GM12891 (cell line): ENCODE results near the gene SHC4.
"Not testable (repeated sequence)": the region's sequence is repeated elsewhere in the genome, so short reads cannot be mapped to it uniquely, and the experiment has no call there.

Experiments
- DNase-seq: peaks from one replicate; pipeline ENCODE4 v3.0.0; 2011; ENCODE audit warnings: low spot score; ENCODE audit not compliant: insufficient read length
- FAIRE-seq: peaks from 2 replicates; lab custom pipeline; 2011; peaks lifted over from hg19 to GRCh38; lab: Jason Lieb, UNC
- PAX5 ChIP-seq: IDR thresholded peaks from 2 replicates; pipeline ENCODE4 v1.6.1; 2011; ENCODE audit warnings: low read length, moderate library complexity, mild to moderate bottlenecking; ENCODE audit not compliant: insufficient read depth, severe bottlenecking
- POLR2A ChIP-seq: IDR thresholded peaks from 2 replicates; pipeline ENCODE4 v1.6.1; 2011; ENCODE audit warnings: low read depth, low read length, control low read depth
- POLR2AphosphoS5 ChIP-seq: IDR thresholded peaks from 2 replicates; pipeline ENCODE4 v1.6.1; 2011; ENCODE audit warnings: low read depth, low read length, control low read depth
- POU2F2 ChIP-seq: IDR thresholded peaks from 2 replicates; pipeline ENCODE4 v1.6.1; 2011; ENCODE audit warnings: low read depth, mild to moderate bottlenecking, control low read depth, low read length, moderate library complexity
- SPI1 ChIP-seq: IDR thresholded peaks from 2 replicates; pipeline ENCODE4 v1.6.1; 2011; ENCODE audit warnings: low read depth, low read length, control low read depth
- TAF1 ChIP-seq: IDR thresholded peaks from 2 replicates; pipeline ENCODE4 v1.6.1; 2011; ENCODE audit warnings: low read depth, low read length, control low read depth

Gene SHC4

GRCh38 chr15:48972750-48973503 is 9.2 kb upstream of the SHC4 start:
- TF ChIP-seq POLR2A = no peak
- no peak for TF ChIP-seq PAX5
- no peak for TF ChIP-seq TAF1
- no peak for TF ChIP-seq SPI1
- TF ChIP-seq POU2F2 = no peak
- no peak for TF ChIP-seq POLR2AphosphoS5
- FAIRE-seq (no peak), DNase-seq (no peak)

GRCh38 chr15:48970926-48971325 is 7.2 kb upstream of the SHC4 start:
- DNase-seq, FAIRE-seq: not testable (repeated sequence)

GRCh38 chr15:48968066-48968465 is 4.3 kb upstream of the SHC4 start:
- no peak for DNase-seq
- TF ChIP-seq SPI1 = no peak
- no peak for TF ChIP-seq PAX5
- no peak for TF ChIP-seq POLR2AphosphoS5
- TF ChIP-seq TAF1 = no peak
- no peak for FAIRE-seq

GRCh38 chr15:48967336-48967735 is 3.6 kb upstream of the SHC4 start:
- TF ChIP-seq POLR2AphosphoS5 (no peak), PAX5 (no peak), POLR2A (no peak), SPI1 (no peak), POU2F2 (no peak), TAF1 (no peak)
- no peak for FAIRE-seq
- DNase-seq = no peak

- no peak for DNase-seq
- peak; percentile 87 for FAIRE-seq
These were observed 3.0 kb upstream of the SHC4 start for GRCh38 chr15:48966595-48967301.

GRCh38 chr15:48965972-48966371 is 2.3 kb upstream of the SHC4 start:
- TF ChIP-seq POLR2A (no peak), POLR2AphosphoS5 (no peak), PAX5 (no peak), SPI1 (no peak), POU2F2 (no peak), TAF1 (no peak)
- FAIRE-seq (peak; percentile 9), DNase-seq (no peak)

More at GRCh38 chr15:48966595-48967301, 3.0 kb upstream of the SHC4 start:
- TF ChIP-seq POU2F2 (no peak), TAF1 (no peak), SPI1 (peak; percentile 76)

- FAIRE-seq (no peak), DNase-seq (no peak)
- TF ChIP-seq TAF1 (no peak), PAX5 (no peak), SPI1 (no peak), POU2F2 (no peak), POLR2AphosphoS5 (no peak), POLR2A (no peak)
These were observed 1.2 kb upstream of the SHC4 start for GRCh38 chr15:48964898-48965297.

- no peak for TF ChIP-seq SPI1
- TF ChIP-seq POU2F2 = no peak
- FAIRE-seq (no peak), DNase-seq (peak; percentile 22)
These were observed 826 bp downstream of the SHC4 start for GRCh38 chr15:48962662-48963523.

GRCh38 chr15:48955967-48956366 is 7.8 kb downstream of the SHC4 start:
- no peak for DNase-seq
- FAIRE-seq = no peak
- TF ChIP-seq PAX5 (no peak), POLR2AphosphoS5 (no peak), TAF1 (no peak), POLR2A (no peak), POU2F2 (no peak), SPI1 (no peak)
